Embryonic facial prominence (tissue), 1 donor: Measurements from ENCODE around the gene FSD1.
"Not testable (repeated sequence)": the region's sequence is repeated elsewhere in the genome, so short reads cannot be mapped to it uniquely, and the experiment has no call there.

Experiments
- DNase-seq: peaks from one replicate; pipeline ENCODE4 v3.0.0-alpha.2; 2016; ENCODE audit errors: extremely low spot score

FSD1 gene

GRCh38 chr19:4284974-4285373 is 19.4 kb upstream of the FSD1 start:
- DNase-seq = no peak

GRCh38 chr19:4286141-4286540 is 18.3 kb upstream of the FSD1 start:
- DNase-seq = not testable (repeated sequence)

- DNase-seq = no peak
These were observed 16.2 kb upstream of the FSD1 start for GRCh38 chr19:4288091-4288777.

GRCh38 chr19:4291184-4291732 is 13.1 kb upstream of the FSD1 start:
- DNase-seq = no peak

GRCh38 chr19:4292515-4292914 is 11.9 kb upstream of the FSD1 start:
- no peak for DNase-seq

GRCh38 chr19:4294389-4294788 is 10.0 kb upstream of the FSD1 start:
- no peak for DNase-seq

- DNase-seq = no peak
These were observed 8.2 kb upstream of the FSD1 start for GRCh38 chr19:4295972-4296771.

- no peak for DNase-seq
These were observed 6.2 kb upstream of the FSD1 start for GRCh38 chr19:4297901-4298809.

- no peak for DNase-seq
These were observed 5.4 kb upstream of the FSD1 start for GRCh38 chr19:4298810-4299550.

GRCh38 chr19:4300589-4300988 is 3.8 kb upstream of the FSD1 start:
- DNase-seq = no peak

- DNase-seq = no peak
These were observed 2.7 kb upstream of the FSD1 start for GRCh38 chr19:4301590-4302242.

GRCh38 chr19:4302243-4302640 is 2.2 kb upstream of the FSD1 start, which contains the start of gene TMIGD2:
Gene TMIGD2, minus strand, starts transcription at chr19:4302389. Its CDS starts 4 bp downstream, at chr19:4302385.
- no peak for DNase-seq

- no peak for DNase-seq
These were observed 420 bp upstream of the FSD1 start for GRCh38 chr19:4303819-4304537.

GRCh38 chr19:4305257-4305612 is 837 bp downstream of the FSD1 start:
- no peak for DNase-seq

GRCh38 chr19:4305659-4306058 is 1.3 kb downstream of the FSD1 start:
- no peak for DNase-seq

GRCh38 chr19:4310247-4311121 is 6.1 kb downstream of the FSD1 start:
- no peak for DNase-seq

GRCh38 chr19:4313847-4314490 is 9.6 kb downstream of the FSD1 start:
- DNase-seq = no peak

GRCh38 chr19:4316956-4317355 is 12.6 kb downstream of the FSD1 start:
- no peak for DNase-seq

GRCh38 chr19:4318460-4318859 is 14.1 kb downstream of the FSD1 start:
- no peak for DNase-seq
